ENCODE results near the gene CEACAM21. TPM values are rescaled to one million over a fixed set of nuclear protein-coding genes. Genes with fewer than 3 reads are reported as not detected.

The CEACAM21 gene
- total RNA-seq, 2 experiments from 2014 or later = 40.8 to 56.0 TPM

DNA sequence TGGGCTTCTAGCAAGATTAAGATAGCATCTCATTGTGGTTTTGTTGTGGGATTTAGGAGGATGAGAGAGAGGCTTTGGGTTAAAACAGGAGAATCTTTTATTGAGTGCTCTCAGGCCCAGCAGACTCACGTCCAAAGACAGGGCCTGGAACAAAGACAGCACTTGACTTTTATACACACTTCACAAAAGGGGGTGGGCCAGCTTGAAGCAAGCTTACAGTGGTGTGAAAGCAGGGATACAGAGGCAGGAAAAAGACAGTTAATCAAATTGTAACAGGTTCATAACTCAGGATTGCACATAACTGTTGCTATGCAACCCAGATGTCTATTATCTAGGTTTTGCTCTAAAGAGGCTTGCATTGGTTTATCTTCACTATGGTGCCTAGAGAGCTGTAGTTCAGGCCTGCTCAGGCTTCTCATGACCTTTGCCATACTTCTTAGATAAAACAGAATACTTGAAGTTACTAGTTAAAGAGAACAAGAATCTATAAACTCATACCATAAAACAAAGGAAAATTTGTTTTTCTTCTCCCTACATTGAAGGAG lies 42.2 kb upstream of the CEACAM21 start:
- ChIA-PET POLR2A (interaction anchor here (0.8 to 1.6 kb wide), 3 partner anchors 12 to 35 kb away, joined by 3 to 7 read pairs (median 4); no protein-coding TSS in a partner anchor), CTCF (ENCODE audit: unreplicated experiment) (no interaction called here)
- no peak overlapping the region for H2AFZ ChIP-seq (ENCODE audit: low read length)
- peak overlapping the region; percentile 70 for H3K4me3 ChIP-seq (ENCODE audit: low read depth, low read length, poor library complexity, severe bottlenecking)
- H3K9me2 ChIP-seq (ENCODE audit: insufficient read depth, low read length) = no peaks in the 10 kb centered on the region
- TF ChIP-seq, protein P1, sequence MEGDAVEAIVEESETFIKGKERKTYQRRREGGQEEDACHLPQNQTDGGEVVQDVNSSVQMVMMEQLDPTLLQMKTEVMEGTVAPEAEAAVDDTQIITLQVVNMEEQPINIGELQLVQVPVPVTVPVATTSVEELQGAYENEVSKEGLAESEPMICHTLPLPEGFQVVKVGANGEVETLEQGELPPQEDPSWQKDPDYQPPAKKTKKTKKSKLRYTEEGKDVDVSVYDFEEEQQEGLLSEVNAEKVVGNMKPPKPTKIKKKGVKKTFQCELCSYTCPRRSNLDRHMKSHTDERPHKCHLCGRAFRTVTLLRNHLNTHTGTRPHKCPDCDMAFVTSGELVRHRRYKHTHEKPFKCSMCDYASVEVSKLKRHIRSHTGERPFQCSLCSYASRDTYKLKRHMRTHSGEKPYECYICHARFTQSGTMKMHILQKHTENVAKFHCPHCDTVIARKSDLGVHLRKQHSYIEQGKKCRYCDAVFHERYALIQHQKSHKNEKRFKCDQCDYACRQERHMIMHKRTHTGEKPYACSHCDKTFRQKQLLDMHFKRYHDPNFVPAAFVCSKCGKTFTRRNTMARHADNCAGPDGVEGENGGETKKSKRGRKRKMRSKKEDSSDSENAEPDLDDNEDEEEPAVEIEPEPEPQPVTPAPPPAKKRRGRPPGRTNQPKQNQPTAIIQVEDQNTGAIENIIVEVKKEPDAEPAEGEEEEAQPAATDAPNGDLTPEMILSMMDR (conservative IDR thresholded peaks at IDR 0.05; ENCODE audit: low read length) = no peak
- TF ChIP-seq EZH2phosphoT487 (IDR thresholded peaks at IDR 0.05; ENCODE audit: borderline replicate concordance, low read depth, low read length) = no peak
- peak overlapping the region; percentile 96 for H3K27ac ChIP-seq (ENCODE audit: low read depth, low read length, poor library complexity, severe bottlenecking)
- DNase-seq (ENCODE audit: low spot score) = no peak
- H3K36me3 ChIP-seq (ENCODE audit: insufficient read depth, low read length) = peaks cover 22% of the 10 kb centered on the region
- H3K79me2 ChIP-seq (ENCODE audit: insufficient read depth, low read depth, low read length) = peaks cover 32% of the 10 kb centered on the region
- peak overlapping the region; percentile 88 for H3K4me2 ChIP-seq (ENCODE audit: low read length)
- intact Hi-C loops (cut with micrococcal nuclease; ENCODE audit: unreplicated experiment) = no loop called here
- no peaks in the 10 kb centered on the region for H4K20me1 ChIP-seq (ENCODE audit: insufficient read depth, low read length)
- H3K9me3 ChIP-seq (ENCODE audit: low read length) = peaks cover 17% of the 10 kb centered on the region; the same call in 1 of the 2 replicates
- peaks cover 89% of the 10 kb centered on the region for H3K4me1 ChIP-seq (ENCODE audit: insufficient read depth, low read length, poor library complexity, severe bottlenecking)
- no TSS peak for BruUV-seq (replicated peaks)

GRCh38 chr19:41535029-41535622 lies 40.8 kb upstream of the CEACAM21 start:
- Histone ChIP-seq H3K9me3 (ENCODE audit: low read length) (peaks cover 11% of the 10 kb centered on the region; the same call in 1 of the 2 replicates), H3K4me2 (ENCODE audit: low read length) (peak overlapping the region; percentile 88), H3K9me2 (ENCODE audit: insufficient read depth, low read length) (no peaks in the 10 kb centered on the region), H3K4me3 (ENCODE audit: low read depth, low read length, poor library complexity, severe bottlenecking) (peak overlapping the region; percentile 70), H3K79me2 (ENCODE audit: insufficient read depth, low read depth, low read length) (peaks cover 32% of the 10 kb centered on the region), H2AFZ (ENCODE audit: low read length) (no peak overlapping the region), H4K20me1 (ENCODE audit: insufficient read depth, low read length) (no peaks in the 10 kb centered on the region), H3K27ac (ENCODE audit: low read depth, low read length, poor library complexity, severe bottlenecking) (peak overlapping the region; percentile 96), H3K4me1 (ENCODE audit: insufficient read depth, low read length, poor library complexity, severe bottlenecking) (peaks cover 75% of the 10 kb centered on the region), H3K36me3 (ENCODE audit: insufficient read depth, low read length) (peaks cover 22% of the 10 kb centered on the region)
- POLR2A ChIA-PET = interaction anchor here (0.6 to 1.6 kb wide), 2 partner anchors 11 to 87 kb away, joined by 4 to 7 read pairs; no protein-coding TSS in a partner anchor
- BruUV-seq (replicated peaks) = no TSS peak
- peak; percentile 87 for DNase-seq (ENCODE audit: low spot score)
- intact Hi-C loops (cut with micrococcal nuclease; ENCODE audit: unreplicated experiment) = loop anchor here (1.0 kb wide), 1 partner anchor 14 kb away; no protein-coding TSS in a partner anchor
- CTCF ChIA-PET (ENCODE audit: unreplicated experiment) = no interaction called here
- TF ChIP-seq, protein P1 (conservative IDR thresholded peaks at IDR 0.05; ENCODE audit: low read length) = no peak
- TF ChIP-seq EZH2phosphoT487 (IDR thresholded peaks at IDR 0.05; ENCODE audit: borderline replicate concordance, low read depth, low read length) = no peak

- ChIA-PET CTCF (ENCODE audit: unreplicated experiment) (no interaction called here), POLR2A (interaction anchor here (1.7 kb wide), 1 partner anchor 11 kb away, joined by 4 read pairs; no protein-coding TSS in a partner anchor)
- H3K4me3 ChIP-seq (ENCODE audit: low read depth, low read length, poor library complexity, severe bottlenecking) = no peak overlapping the region
- peaks cover 22% of the 10 kb centered on the region for H3K36me3 ChIP-seq (ENCODE audit: insufficient read depth, low read length)
- H3K9me3 ChIP-seq (ENCODE audit: low read length) = peaks cover 9% of the 10 kb centered on the region; the same call in 1 of the 2 replicates
- no peak for TF ChIP-seq EZH2phosphoT487 (IDR thresholded peaks at IDR 0.05; ENCODE audit: borderline replicate concordance, low read depth, low read length)
- TF ChIP-seq, protein P1 (conservative IDR thresholded peaks at IDR 0.05; ENCODE audit: low read length) = peak; percentile 85
- no peak overlapping the region for H2AFZ ChIP-seq (ENCODE audit: low read length)
- DNase-seq (ENCODE audit: low spot score) = peak; percentile 48
- H3K9me2 ChIP-seq (ENCODE audit: insufficient read depth, low read length) = no peaks in the 10 kb centered on the region
- 0 out of 2 replicates have a peak overlapping the region, but pooled peaks have one; percentile 4 for H3K4me2 ChIP-seq (ENCODE audit: low read length)
- peaks cover 67% of the 10 kb centered on the region for H3K4me1 ChIP-seq (ENCODE audit: insufficient read depth, low read length, poor library complexity, severe bottlenecking)
- peaks cover 21% of the 10 kb centered on the region for H3K79me2 ChIP-seq (ENCODE audit: insufficient read depth, low read depth, low read length)
- H4K20me1 ChIP-seq (ENCODE audit: insufficient read depth, low read length) = no peaks in the 10 kb centered on the region
- no TSS peak for BruUV-seq (replicated peaks)
- intact Hi-C loops (cut with micrococcal nuclease; ENCODE audit: unreplicated experiment) = loop anchor here (1.0 kb wide), 1 partner anchor 88 kb away; no protein-coding TSS in a partner anchor
- no peak overlapping the region for H3K27ac ChIP-seq (ENCODE audit: low read depth, low read length, poor library complexity, severe bottlenecking)
Observed at GRCh38 chr19:41537789-41538188, 38.2 kb upstream of the CEACAM21 start.

All from OCI-LY7 (cell line).